Measurements from ENCODE around the gene RBM26. TPM values are rescaled to one million over a fixed set of nuclear protein-coding genes. Genes with fewer than 3 reads are reported as not detected.

The RBM26 gene
- total RNA-seq, 4 donors from 2014 or later, result 14.9 to 44.8 (median 23.1) TPM

DNA sequence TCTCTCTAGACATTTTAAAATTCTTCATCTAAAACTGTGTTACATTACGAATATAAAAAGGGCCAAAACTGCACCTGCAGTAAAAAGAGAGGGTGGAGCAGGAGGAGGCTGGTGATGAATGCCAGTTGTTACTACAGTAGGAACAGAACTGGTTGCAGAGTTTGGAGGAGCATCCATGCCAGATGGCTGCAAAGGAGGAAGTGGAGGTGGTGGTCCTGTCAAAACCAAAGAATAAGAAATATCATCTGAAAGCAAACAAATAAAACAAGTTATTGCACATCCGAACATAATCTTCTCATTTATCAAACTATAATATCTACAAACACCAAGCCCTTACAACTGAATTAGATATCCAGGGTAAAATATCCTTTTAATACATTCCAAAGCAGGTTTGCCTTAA is 40.1 kb downstream of the RBM26 start:
- Histone ChIP-seq H3K27me3 (no peaks in the 10 kb centered on the region), H3K9me3 (no peaks in the 10 kb centered on the region), H3K4me3 (no peak overlapping the region), H3K36me3 (peaks cover 0 to 70% of the 10 kb centered on the region in 2 donors), H3K27ac (no peak overlapping the region), H3K4me1 (peaks cover 0 to 9% of the 10 kb centered on the region in 2 donors)
- ATAC-seq, result no peak
- DNase-seq, result no peak
- in situ Hi-C loops (cut with MboI; ENCODE audit: low sequenced_read_pairs in 4 of 4), result no loop called here
- no peak for TF ChIP-seq POLR2A (IDR thresholded peaks at IDR 0.05)
- TF ChIP-seq, protein P1, sequence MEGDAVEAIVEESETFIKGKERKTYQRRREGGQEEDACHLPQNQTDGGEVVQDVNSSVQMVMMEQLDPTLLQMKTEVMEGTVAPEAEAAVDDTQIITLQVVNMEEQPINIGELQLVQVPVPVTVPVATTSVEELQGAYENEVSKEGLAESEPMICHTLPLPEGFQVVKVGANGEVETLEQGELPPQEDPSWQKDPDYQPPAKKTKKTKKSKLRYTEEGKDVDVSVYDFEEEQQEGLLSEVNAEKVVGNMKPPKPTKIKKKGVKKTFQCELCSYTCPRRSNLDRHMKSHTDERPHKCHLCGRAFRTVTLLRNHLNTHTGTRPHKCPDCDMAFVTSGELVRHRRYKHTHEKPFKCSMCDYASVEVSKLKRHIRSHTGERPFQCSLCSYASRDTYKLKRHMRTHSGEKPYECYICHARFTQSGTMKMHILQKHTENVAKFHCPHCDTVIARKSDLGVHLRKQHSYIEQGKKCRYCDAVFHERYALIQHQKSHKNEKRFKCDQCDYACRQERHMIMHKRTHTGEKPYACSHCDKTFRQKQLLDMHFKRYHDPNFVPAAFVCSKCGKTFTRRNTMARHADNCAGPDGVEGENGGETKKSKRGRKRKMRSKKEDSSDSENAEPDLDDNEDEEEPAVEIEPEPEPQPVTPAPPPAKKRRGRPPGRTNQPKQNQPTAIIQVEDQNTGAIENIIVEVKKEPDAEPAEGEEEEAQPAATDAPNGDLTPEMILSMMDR (IDR thresholded peaks at IDR 0.05 in 4 of 5, conservative IDR thresholded peaks at IDR 0.05 in 1 of 5), result no peak
- intact Hi-C loops (cut with DNase I; ENCODE audit: low total_unique reads), result no loop called here

DNA sequence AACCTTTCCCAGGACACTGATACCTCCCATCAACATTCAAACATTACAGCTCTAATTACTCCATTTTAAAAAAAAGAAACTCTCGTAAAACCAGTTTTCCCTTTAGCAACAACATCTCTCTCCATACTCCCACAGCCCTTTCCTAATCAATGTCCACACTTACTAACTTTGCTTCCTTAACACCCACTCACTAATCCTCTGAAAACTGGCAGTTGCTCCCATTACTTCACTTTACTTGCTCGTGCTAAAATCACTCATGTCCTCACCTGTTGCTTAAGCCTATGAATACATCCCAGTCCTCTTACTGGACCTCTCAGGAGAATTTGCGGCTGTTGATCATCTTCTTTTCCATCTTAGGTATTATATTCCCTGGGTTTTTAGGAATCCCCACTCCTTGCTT is 44.8 kb downstream of the RBM26 start:
- ATAC-seq, result no peak

DNA sequence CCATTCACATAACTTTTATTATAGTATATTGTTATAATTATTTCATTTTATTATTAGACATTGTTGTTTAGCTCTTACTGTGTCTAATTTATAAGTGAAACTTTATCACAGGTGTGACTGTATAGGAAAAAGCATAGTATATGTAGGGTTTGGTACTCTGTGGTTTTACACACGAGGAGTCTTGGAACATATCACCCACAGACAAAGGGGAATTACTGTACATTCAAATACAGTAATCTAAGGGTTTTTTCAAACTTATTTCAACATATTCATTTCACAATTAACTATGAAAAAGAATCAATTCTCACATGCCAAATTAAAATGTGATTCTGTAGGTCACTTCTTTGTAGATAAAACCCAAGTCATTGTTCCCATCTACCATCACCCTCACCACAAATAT is 46.0 kb downstream of the RBM26 start:
- Histone ChIP-seq H3K9me3 (no peaks in the 10 kb centered on the region), H3K4me3 (no peak overlapping the region), H3K27ac (no peak overlapping the region), H3K27me3 (no peaks in the 10 kb centered on the region), H3K36me3 (peaks cover 0 to 62% of the 10 kb centered on the region in 2 donors), H3K4me1 (peaks cover 0 to 9% of the 10 kb centered on the region in 2 donors)
- in situ Hi-C loops (cut with MboI; ENCODE audit: low sequenced_read_pairs in 4 of 4), result no loop called here
- ATAC-seq (no peak), DNase-seq (no peak)
- TF ChIP-seq, protein P1 (IDR thresholded peaks at IDR 0.05 in 4 of 5, conservative IDR thresholded peaks at IDR 0.05 in 1 of 5), result no peak
- no peak for TF ChIP-seq POLR2A (IDR thresholded peaks at IDR 0.05)
- intact Hi-C loops (cut with DNase I; ENCODE audit: low total_unique reads), result no loop called here

More for the DNA sequence above, 44.8 kb downstream of the RBM26 start:
- in situ Hi-C loops (cut with MboI; ENCODE audit: low sequenced_read_pairs in 4 of 4) (no loop called here), intact Hi-C loops (cut with DNase I; ENCODE audit: low total_unique reads) (no loop called here)
- Histone ChIP-seq H3K4me3 (no peak overlapping the region), H3K36me3 (peaks cover 0 to 64% of the 10 kb centered on the region in 2 donors), H3K27ac (no peak overlapping the region), H3K4me1 (peaks cover 0 to 9% of the 10 kb centered on the region in 2 donors), H3K27me3 (no peaks in the 10 kb centered on the region), H3K9me3 (no peaks in the 10 kb centered on the region)
- TF ChIP-seq, protein P1 (IDR thresholded peaks at IDR 0.05 in 4 of 5, conservative IDR thresholded peaks at IDR 0.05 in 1 of 5), result no peak
- TF ChIP-seq POLR2A (IDR thresholded peaks at IDR 0.05), result no peak
- DNase-seq, result no peak

DNA sequence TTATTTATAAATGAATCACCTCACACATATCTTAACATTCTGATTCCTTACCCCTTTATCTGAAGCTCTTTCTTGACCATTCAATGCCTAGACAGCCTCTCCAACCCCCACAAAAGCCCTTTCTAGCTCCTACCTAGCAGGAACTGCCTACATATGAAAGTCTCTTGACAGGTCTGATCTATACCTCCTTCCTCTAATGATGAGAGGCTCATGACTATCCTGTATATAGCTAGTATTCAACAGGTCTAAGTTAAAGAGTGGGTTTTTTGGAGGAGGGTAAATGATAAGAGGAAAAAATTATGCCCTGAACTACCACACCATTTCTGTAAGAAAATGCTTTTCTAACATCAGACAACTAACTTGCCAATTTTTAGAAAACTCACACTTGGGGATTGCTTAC is 47.0 kb downstream of the RBM26 start:
- peaks cover 0 to 62% of the 10 kb centered on the region in 2 donors for H3K36me3 ChIP-seq
- TF ChIP-seq POLR2A (IDR thresholded peaks at IDR 0.05), result no peak
- TF ChIP-seq, protein P1 (IDR thresholded peaks at IDR 0.05 in 4 of 5, conservative IDR thresholded peaks at IDR 0.05 in 1 of 5), result no peak
- in situ Hi-C loops (cut with MboI; ENCODE audit: low sequenced_read_pairs in 4 of 4) (no loop called here), intact Hi-C loops (cut with DNase I; ENCODE audit: low total_unique reads) (no loop called here)
- ATAC-seq (no peak), DNase-seq (no peak)
- no peaks in the 10 kb centered on the region for H3K27me3 ChIP-seq
- H3K4me1 ChIP-seq, result peaks cover 0 to 9% of the 10 kb centered on the region in 2 donors
- H3K4me3 ChIP-seq, result no peak overlapping the region
- H3K9me3 ChIP-seq, result no peaks in the 10 kb centered on the region
- no peak overlapping the region for H3K27ac ChIP-seq

DNA sequence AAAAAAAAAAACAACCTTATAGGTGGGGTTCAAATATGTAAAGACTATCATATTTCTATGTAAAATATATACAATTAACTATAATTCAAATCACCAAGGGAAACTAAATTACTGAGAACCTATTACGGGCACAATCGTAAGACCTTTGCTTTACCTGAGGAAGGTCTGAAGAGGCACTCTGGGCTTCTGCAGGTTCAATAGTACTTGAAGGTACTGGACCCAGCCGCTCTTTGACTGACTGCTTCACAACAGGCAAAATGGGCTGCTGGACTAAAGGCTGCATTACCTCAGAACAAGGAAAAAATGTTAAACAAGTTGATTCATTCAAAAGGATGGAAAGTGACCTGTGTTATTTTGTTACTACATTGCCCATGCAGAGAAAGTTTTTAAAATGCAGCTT is 51.8 kb downstream of the RBM26 start:
- intact Hi-C loops (cut with DNase I; ENCODE audit: low total_unique reads), result no loop called here
- Histone ChIP-seq H3K4me3 (no peak overlapping the region), H3K9me3 (no peaks in the 10 kb centered on the region), H3K27ac (no peak overlapping the region), H3K27me3 (no peaks in the 10 kb centered on the region), H3K36me3 (peaks cover 0 to 71% of the 10 kb centered on the region in 2 donors), H3K4me1 (no peaks in the 10 kb centered on the region)
- in situ Hi-C loops (cut with MboI; ENCODE audit: low sequenced_read_pairs in 4 of 4), result no loop called here
- ATAC-seq (no peak), DNase-seq (no peak)
- TF ChIP-seq POLR2A (IDR thresholded peaks at IDR 0.05), result no peak
- TF ChIP-seq, protein P1 (IDR thresholded peaks at IDR 0.05 in 4 of 5, conservative IDR thresholded peaks at IDR 0.05 in 1 of 5), result no peak
